Ovary (tissue), 3 donors: Measurements from ENCODE around the gene POU2F3.

Source experiments
- POLR2A ChIP-seq: fragments of 450-650 bp; IDR thresholded peaks from one replicate; pipeline ENCODE4 v1.6.1; 2017; ENCODE audit warnings: antibody characterized with exemption, mild to moderate bottlenecking, moderate library complexity
- TF ChIP-seq, protein P1 (sequence below), 3 donors: fragments of 450-650 bp in 2 of 3; fragments of 200-600 bp in 1 of 3; IDR thresholded peaks; one replicate each; pipeline versions ENCODE4 v1.5.1 to v1.8.0; 2016 to 2022; ENCODE audit warnings: antibody characterized with exemption in 3 of 3, mild to moderate bottlenecking in 1 of 3
- donor health status: DM: no; HTN: no; CAD: no.

DNA sequence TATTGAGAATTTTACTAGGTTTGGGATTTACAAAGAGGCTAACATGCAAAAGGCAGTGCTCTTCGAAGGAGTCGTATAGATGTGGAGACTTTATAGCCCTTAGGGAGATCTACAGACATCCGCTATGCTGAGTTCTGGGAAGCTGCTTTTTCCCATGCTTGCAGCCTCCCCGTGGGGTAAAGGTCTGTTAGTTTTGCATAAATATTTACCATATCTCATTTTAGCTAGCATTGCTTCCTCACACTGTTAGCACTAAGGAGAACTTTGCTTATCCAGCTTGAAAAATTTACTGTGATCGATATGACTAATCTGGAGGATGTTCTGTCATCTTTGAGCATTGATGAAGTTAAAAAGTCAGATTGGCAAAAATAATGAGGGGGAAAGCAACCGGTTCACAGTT is 114.8 kb downstream of the POU2F3 start:
- TF ChIP-seq POLR2A = no peak
- TF ChIP-seq, protein P1, sequence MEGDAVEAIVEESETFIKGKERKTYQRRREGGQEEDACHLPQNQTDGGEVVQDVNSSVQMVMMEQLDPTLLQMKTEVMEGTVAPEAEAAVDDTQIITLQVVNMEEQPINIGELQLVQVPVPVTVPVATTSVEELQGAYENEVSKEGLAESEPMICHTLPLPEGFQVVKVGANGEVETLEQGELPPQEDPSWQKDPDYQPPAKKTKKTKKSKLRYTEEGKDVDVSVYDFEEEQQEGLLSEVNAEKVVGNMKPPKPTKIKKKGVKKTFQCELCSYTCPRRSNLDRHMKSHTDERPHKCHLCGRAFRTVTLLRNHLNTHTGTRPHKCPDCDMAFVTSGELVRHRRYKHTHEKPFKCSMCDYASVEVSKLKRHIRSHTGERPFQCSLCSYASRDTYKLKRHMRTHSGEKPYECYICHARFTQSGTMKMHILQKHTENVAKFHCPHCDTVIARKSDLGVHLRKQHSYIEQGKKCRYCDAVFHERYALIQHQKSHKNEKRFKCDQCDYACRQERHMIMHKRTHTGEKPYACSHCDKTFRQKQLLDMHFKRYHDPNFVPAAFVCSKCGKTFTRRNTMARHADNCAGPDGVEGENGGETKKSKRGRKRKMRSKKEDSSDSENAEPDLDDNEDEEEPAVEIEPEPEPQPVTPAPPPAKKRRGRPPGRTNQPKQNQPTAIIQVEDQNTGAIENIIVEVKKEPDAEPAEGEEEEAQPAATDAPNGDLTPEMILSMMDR (IDR thresholded peaks at IDR 0.05) = no peak
